ENCODE results near the gene LACC1.

LACC1 gene

GRCh38 chr13:43883631-43884030 lies 3.9 kb downstream of the LACC1 start:
- peaks cover 8% of the 10 kb centered on the region for H3K4me1 ChIP-seq (ENCODE audit: control insufficient read depth, insufficient read depth, low read length)
- H3K9me3 ChIP-seq (ENCODE audit: control insufficient read depth in 2 of 2, low read length in 2 of 2) = no peaks in the 10 kb centered on the region
- H3K9ac ChIP-seq (ENCODE audit: low read length in 2 of 2) = no peak overlapping the region
- H3K4me3 ChIP-seq (ENCODE audit: low read length in 2 of 2) = no peak overlapping the region
- H3K36me3 ChIP-seq (ENCODE audit: control insufficient read depth in 2 of 2, insufficient read depth in 2 of 2, low read length in 2 of 2) = peaks cover 0 to 5% of the 10 kb centered on the region in 2 donors
- H3K27ac ChIP-seq (ENCODE audit: low read length) = no peak overlapping the region
- no peaks in the 10 kb centered on the region for H3K27me3 ChIP-seq (ENCODE audit: control insufficient read depth in 1 of 2, insufficient read depth in 2 of 2, low read length in 2 of 2)

- Histone ChIP-seq H3K27ac (ENCODE audit: low read length) (no peak overlapping the region), H3K27me3 (ENCODE audit: control insufficient read depth in 1 of 2, insufficient read depth in 2 of 2, low read length in 2 of 2) (no peaks in the 10 kb centered on the region), H3K36me3 (ENCODE audit: control insufficient read depth in 2 of 2, insufficient read depth in 2 of 2, low read length in 2 of 2) (peaks cover 0 to 5% of the 10 kb centered on the region in 2 donors), H3K9ac (ENCODE audit: low read length in 2 of 2) (no peak overlapping the region), H3K4me3 (ENCODE audit: low read length in 2 of 2) (no peak overlapping the region), H3K4me1 (ENCODE audit: control insufficient read depth, insufficient read depth, low read length) (peaks cover 4% of the 10 kb centered on the region), H3K9me3 (ENCODE audit: control insufficient read depth in 2 of 2, low read length in 2 of 2) (no peaks in the 10 kb centered on the region)
Measured at GRCh38 chr13:43884222-43884621, 4.5 kb downstream of the LACC1 start.

- peaks cover 0 to 2% of the 10 kb centered on the region in 2 donors for H3K36me3 ChIP-seq (ENCODE audit: control insufficient read depth in 2 of 2, insufficient read depth in 2 of 2, low read length in 2 of 2)
- H3K27ac ChIP-seq (ENCODE audit: low read length) = no peak overlapping the region
- H3K9me3 ChIP-seq (ENCODE audit: control insufficient read depth in 2 of 2, low read length in 2 of 2) = no peaks in the 10 kb centered on the region
- H3K4me3 ChIP-seq (ENCODE audit: low read length in 2 of 2) = no peak overlapping the region
- no peak overlapping the region for H3K9ac ChIP-seq (ENCODE audit: low read length in 2 of 2)
- no peaks in the 10 kb centered on the region for H3K4me1 ChIP-seq (ENCODE audit: control insufficient read depth, insufficient read depth, low read length)
- H3K27me3 ChIP-seq (ENCODE audit: control insufficient read depth in 1 of 2, insufficient read depth in 2 of 2, low read length in 2 of 2) = no peaks in the 10 kb centered on the region
Measured at GRCh38 chr13:43894438-43894837, 14.7 kb downstream of the LACC1 start.

- no peak overlapping the region for H3K4me3 ChIP-seq (ENCODE audit: low read length in 2 of 2)
- H3K9me3 ChIP-seq (ENCODE audit: control insufficient read depth in 2 of 2, low read length in 2 of 2) = no peaks in the 10 kb centered on the region
- H3K9ac ChIP-seq (ENCODE audit: low read length in 2 of 2) = no peak overlapping the region
- H3K36me3 ChIP-seq (ENCODE audit: control insufficient read depth in 2 of 2, insufficient read depth in 2 of 2, low read length in 2 of 2) = peaks cover 0 to under 1% of the 10 kb centered on the region in 2 donors
- H3K27ac ChIP-seq (ENCODE audit: low read length) = no peak overlapping the region
- no peaks in the 10 kb centered on the region for H3K27me3 ChIP-seq (ENCODE audit: control insufficient read depth in 1 of 2, insufficient read depth in 2 of 2, low read length in 2 of 2)
- H3K4me1 ChIP-seq (ENCODE audit: control insufficient read depth, insufficient read depth, low read length) = no peaks in the 10 kb centered on the region
Measured at GRCh38 chr13:43895940-43896339, 16.2 kb downstream of the LACC1 start.

GRCh38 chr13:43905435-43906031 lies 25.8 kb downstream of the LACC1 start:
- Histone ChIP-seq H3K4me1 (ENCODE audit: control insufficient read depth, insufficient read depth, low read length) (peaks cover 2% of the 10 kb centered on the region), H3K27ac (ENCODE audit: low read length) (no peak overlapping the region), H3K4me3 (ENCODE audit: low read length in 2 of 2) (no peak overlapping the region), H3K9me3 (ENCODE audit: control insufficient read depth in 2 of 2, low read length in 2 of 2) (no peaks in the 10 kb centered on the region), H3K9ac (ENCODE audit: low read length in 2 of 2) (no peak overlapping the region), H3K27me3 (ENCODE audit: control insufficient read depth in 1 of 2, insufficient read depth in 2 of 2, low read length in 2 of 2) (no peaks in the 10 kb centered on the region), H3K36me3 (ENCODE audit: control insufficient read depth in 2 of 2, insufficient read depth in 2 of 2, low read length in 2 of 2) (no peaks in the 10 kb centered on the region)

GRCh38 chr13:43908156-43909126 lies 28.7 kb downstream of the LACC1 start:
- Histone ChIP-seq H3K4me3 (ENCODE audit: low read length in 2 of 2) (no peak overlapping the region), H3K4me1 (ENCODE audit: control insufficient read depth, insufficient read depth, low read length) (peaks cover 2% of the 10 kb centered on the region), H3K36me3 (ENCODE audit: control insufficient read depth in 2 of 2, insufficient read depth in 2 of 2, low read length in 2 of 2) (no peaks in the 10 kb centered on the region), H3K27me3 (ENCODE audit: control insufficient read depth in 1 of 2, insufficient read depth in 2 of 2, low read length in 2 of 2) (no peaks in the 10 kb centered on the region), H3K27ac (ENCODE audit: low read length) (no peak overlapping the region), H3K9me3 (ENCODE audit: control insufficient read depth in 2 of 2, low read length in 2 of 2) (no peaks in the 10 kb centered on the region), H3K9ac (ENCODE audit: low read length in 2 of 2) (no peak overlapping the region)

- Histone ChIP-seq H3K4me3 (ENCODE audit: low read length in 2 of 2) (no peak overlapping the region), H3K36me3 (ENCODE audit: control insufficient read depth in 2 of 2, insufficient read depth in 2 of 2, low read length in 2 of 2) (no peaks in the 10 kb centered on the region), H3K4me1 (ENCODE audit: control insufficient read depth, insufficient read depth, low read length) (peaks cover 2% of the 10 kb centered on the region), H3K27ac (ENCODE audit: low read length) (no peak overlapping the region), H3K9ac (ENCODE audit: low read length in 2 of 2) (no peak overlapping the region), H3K27me3 (ENCODE audit: control insufficient read depth in 1 of 2, insufficient read depth in 2 of 2, low read length in 2 of 2) (no peaks in the 10 kb centered on the region), H3K9me3 (ENCODE audit: control insufficient read depth in 2 of 2, low read length in 2 of 2) (no peaks in the 10 kb centered on the region)
Measured at GRCh38 chr13:43910856-43911255, 31.2 kb downstream of the LACC1 start.

GRCh38 chr13:43911278-43911677 lies 31.6 kb downstream of the LACC1 start:
- Histone ChIP-seq H3K4me1 (ENCODE audit: control insufficient read depth, insufficient read depth, low read length) (peaks cover 2% of the 10 kb centered on the region), H3K27me3 (ENCODE audit: control insufficient read depth in 1 of 2, insufficient read depth in 2 of 2, low read length in 2 of 2) (no peaks in the 10 kb centered on the region), H3K36me3 (ENCODE audit: control insufficient read depth in 2 of 2, insufficient read depth in 2 of 2, low read length in 2 of 2) (no peaks in the 10 kb centered on the region), H3K27ac (ENCODE audit: low read length) (no peak overlapping the region), H3K4me3 (ENCODE audit: low read length in 2 of 2) (no peak overlapping the region), H3K9me3 (ENCODE audit: control insufficient read depth in 2 of 2, low read length in 2 of 2) (no peaks in the 10 kb centered on the region), H3K9ac (ENCODE audit: low read length in 2 of 2) (no peak overlapping the region)

- no peak overlapping the region for H3K9ac ChIP-seq (ENCODE audit: low read length in 2 of 2)
- peaks cover 2% of the 10 kb centered on the region for H3K4me1 ChIP-seq (ENCODE audit: control insufficient read depth, insufficient read depth, low read length)
- no peaks in the 10 kb centered on the region for H3K36me3 ChIP-seq (ENCODE audit: control insufficient read depth in 2 of 2, insufficient read depth in 2 of 2, low read length in 2 of 2)
- H3K9me3 ChIP-seq (ENCODE audit: control insufficient read depth in 2 of 2, low read length in 2 of 2) = no peaks in the 10 kb centered on the region
- H3K27me3 ChIP-seq (ENCODE audit: control insufficient read depth in 1 of 2, insufficient read depth in 2 of 2, low read length in 2 of 2) = no peaks in the 10 kb centered on the region
- H3K4me3 ChIP-seq (ENCODE audit: low read length in 2 of 2) = no peak overlapping the region
- H3K27ac ChIP-seq (ENCODE audit: low read length) = no peak overlapping the region
Measured at GRCh38 chr13:43911871-43912270, 32.2 kb downstream of the LACC1 start.

- Histone ChIP-seq H3K9me3 (ENCODE audit: control insufficient read depth in 2 of 2, low read length in 2 of 2) (no peaks in the 10 kb centered on the region), H3K27me3 (ENCODE audit: control insufficient read depth in 1 of 2, insufficient read depth in 2 of 2, low read length in 2 of 2) (no peaks in the 10 kb centered on the region), H3K27ac (ENCODE audit: low read length) (no peak overlapping the region), H3K36me3 (ENCODE audit: control insufficient read depth in 2 of 2, insufficient read depth in 2 of 2, low read length in 2 of 2) (no peaks in the 10 kb centered on the region), H3K9ac (ENCODE audit: low read length in 2 of 2) (no peak overlapping the region), H3K4me1 (ENCODE audit: control insufficient read depth, insufficient read depth, low read length) (no peaks in the 10 kb centered on the region), H3K4me3 (ENCODE audit: low read length in 2 of 2) (no peak overlapping the region)
Measured at GRCh38 chr13:43915451-43915850, 35.7 kb downstream of the LACC1 start.

GRCh38 chr13:43916828-43917227 lies 37.1 kb downstream of the LACC1 start:
- Histone ChIP-seq H3K27me3 (ENCODE audit: control insufficient read depth in 1 of 2, insufficient read depth in 2 of 2, low read length in 2 of 2) (no peaks in the 10 kb centered on the region), H3K36me3 (ENCODE audit: control insufficient read depth in 2 of 2, insufficient read depth in 2 of 2, low read length in 2 of 2) (no peaks in the 10 kb centered on the region), H3K9me3 (ENCODE audit: control insufficient read depth in 2 of 2, low read length in 2 of 2) (no peaks in the 10 kb centered on the region), H3K4me1 (ENCODE audit: control insufficient read depth, insufficient read depth, low read length) (no peaks in the 10 kb centered on the region), H3K9ac (ENCODE audit: low read length in 2 of 2) (no peak overlapping the region), H3K27ac (ENCODE audit: low read length) (no peak overlapping the region), H3K4me3 (ENCODE audit: low read length in 2 of 2) (no peak overlapping the region)
